H9 (cell line): ENCODE measurements around the gene TLX1. TPM values are rescaled to one million over a fixed set of nuclear protein-coding genes. Genes with fewer than 3 reads are reported as not detected.

Experiments used
- DNase-seq: peaks from one replicate; pipeline ENCODE4 v3.0.0-alpha.2; 2017
- H2AFZ ChIP-seq: one replicate; pipeline ENCODE4 v1.6.1; 2013; ENCODE audit warnings: mild to moderate bottlenecking, low read length, control low read depth, moderate library complexity
- H2AK5ac ChIP-seq: 2 replicates; pipeline ENCODE4 v1.6.1; 2013; ENCODE audit warnings: low read length, control low read depth, mixed read lengths; ENCODE audit not compliant: insufficient read length
- H2BK120ac ChIP-seq: one replicate; pipeline ENCODE4 v1.6.1; 2013; ENCODE audit warnings: low read depth, mild to moderate bottlenecking, low read length, control low read depth, inconsistent platforms; ENCODE audit not compliant: poor library complexity, severe bottlenecking
- H2BK12ac ChIP-seq: 2 replicates; pipeline ENCODE4 v1.6.1; 2013; ENCODE audit warnings: low read length, control low read depth, mixed read lengths, low read depth; ENCODE audit not compliant: insufficient read length
- H2BK15ac ChIP-seq: 2 replicates; pipeline ENCODE4 v1.6.1; 2013; ENCODE audit warnings: low read depth, low read length, control low read depth
- H2BK20ac ChIP-seq: one replicate; pipeline ENCODE4 v1.6.1; 2013; ENCODE audit warnings: low read depth, mild to moderate bottlenecking, low read length, control low read depth, inconsistent platforms; ENCODE audit not compliant: poor library complexity, severe bottlenecking
- H2BK5ac ChIP-seq: 2 replicates; pipeline ENCODE4 v1.6.1; 2013; ENCODE audit warnings: low read length, control low read depth, mixed read lengths; ENCODE audit not compliant: insufficient read length
- H3K14ac ChIP-seq: 2 replicates; pipeline ENCODE4 v1.6.1; 2013; ENCODE audit warnings: low read length, control low read depth; ENCODE audit not compliant: insufficient read depth
- H3K18ac ChIP-seq: 2 replicates; pipeline ENCODE4 v1.6.1; 2013; ENCODE audit warnings: low read depth, mild to moderate bottlenecking, mixed read lengths, low read length, control low read depth; ENCODE audit not compliant: insufficient read length
- H3K23ac ChIP-seq: 2 replicates; pipeline ENCODE4 v1.6.1; 2013; ENCODE audit warnings: low read length, control low read depth, mixed read lengths, low read depth; ENCODE audit not compliant: insufficient read length
- H3K23me2 ChIP-seq: 2 replicates; pipeline ENCODE4 v1.6.1; 2013; ENCODE audit warnings: low read depth, mild to moderate bottlenecking, mixed read lengths, low read length, control low read depth; ENCODE audit not compliant: insufficient read length, poor library complexity, severe bottlenecking
- H3K27ac ChIP-seq: 2 replicates; pipeline ENCODE4 v1.5.1; 2013; ENCODE audit warnings: low read length, control low read depth, mixed read lengths, low read depth; ENCODE audit not compliant: insufficient read length
- H3K27me3 ChIP-seq: 2 replicates; pipeline ENCODE4 v1.6.1; 2013; ENCODE audit warnings: low read length, control low read depth, inconsistent platforms; ENCODE audit not compliant: insufficient read depth
- H3K4ac ChIP-seq: 2 replicates; pipeline ENCODE4 v1.6.1; 2013; ENCODE audit warnings: low read depth, mild to moderate bottlenecking, control low read depth, inconsistent platforms, low read length, moderate library complexity
- H3K4me1 ChIP-seq: 2 replicates; pipeline ENCODE4 v1.6.1; 2013; ENCODE audit warnings: low read length, control low read depth, inconsistent platforms; ENCODE audit not compliant: insufficient read depth
- H3K4me2 ChIP-seq: 2 replicates; pipeline ENCODE4 v1.6.1; 2013; ENCODE audit warnings: low read length, control low read depth, mixed read lengths; ENCODE audit not compliant: insufficient read length, insufficient read depth
- H3K56ac ChIP-seq: 2 replicates; pipeline ENCODE4 v1.6.1; 2013; ENCODE audit warnings: low read depth, mild to moderate bottlenecking, mixed read lengths, low read length, control low read depth; ENCODE audit not compliant: insufficient read length
- H3K79me1 ChIP-seq: 2 replicates; pipeline ENCODE4 v1.6.1; 2013; ENCODE audit warnings: low read depth, mild to moderate bottlenecking, moderate library complexity, low read length, control low read depth, inconsistent platforms; ENCODE audit not compliant: insufficient read depth, poor library complexity, severe bottlenecking
- H3K79me2 ChIP-seq: 2 replicates; pipeline ENCODE4 v1.6.1; 2013; ENCODE audit warnings: low read length, control low read depth, inconsistent platforms; ENCODE audit not compliant: insufficient read depth
- H3K9ac ChIP-seq: 2 replicates; pipeline ENCODE4 v1.6.1; 2013; ENCODE audit warnings: low read length, control low read depth, mixed read lengths; ENCODE audit not compliant: insufficient read length; ENCODE audit errors: extremely low read depth
- H3K9me3 ChIP-seq: one replicate; pipeline ENCODE4 v1.6.1; 2013; ENCODE audit warnings: low read depth, low read length, inconsistent platforms; ENCODE audit not compliant: control insufficient read depth
- H3T11ph ChIP-seq: one replicate; pipeline ENCODE4 v1.6.1; 2013; ENCODE audit warnings: mild to moderate bottlenecking, low read length, control low read depth, inconsistent platforms
- H4K20me1 ChIP-seq: one replicate; pipeline ENCODE4 v1.6.1; 2013; ENCODE audit not compliant: control insufficient read depth, insufficient read length, insufficient read depth
- H4K5ac ChIP-seq: 2 replicates; pipeline ENCODE4 v1.6.1; 2013; ENCODE audit warnings: low read depth, mild to moderate bottlenecking, mixed read lengths, low read length, control low read depth; ENCODE audit not compliant: insufficient read length
- H4K8ac ChIP-seq: replicated peaks from 2 replicates; pipeline ENCODE4 v1.6.1; 2013; ENCODE audit warnings: low read length, control low read depth, mixed read lengths, low read depth; ENCODE audit not compliant: insufficient read length
- H4K91ac ChIP-seq: 2 replicates; pipeline ENCODE4 v1.6.1; 2013; ENCODE audit warnings: low read depth, mild to moderate bottlenecking, moderate library complexity, mixed read lengths, low read length, control low read depth; ENCODE audit not compliant: insufficient read length
- H3K27ac Mint-ChIP-seq, 3 experiments: 2 replicates in 2 of 3; 3 replicates in 1 of 3; pipeline ENCODE4 v1.8.0; 2020 to 2021; ENCODE audit warnings: mixed read lengths in 3 of 3, mild to moderate bottlenecking in 1 of 3, moderate library complexity in 1 of 3
- H3K27me3 Mint-ChIP-seq: 2 replicates; pipeline ENCODE4 v1.8.0; 2021; ENCODE audit warnings: low read depth, mild to moderate bottlenecking, moderate library complexity, mixed read lengths
- H3K36me3 Mint-ChIP-seq, 3 experiments: 2 replicates in 2 of 3; 3 replicates in 1 of 3; pipeline ENCODE4 v1.8.0; 2020 to 2021; ENCODE audit warnings: low read depth in 3 of 3, mixed read lengths in 3 of 3; ENCODE audit not compliant: insufficient read depth in 1 of 3
- H3K4me1 Mint-ChIP-seq, 2 experiments: 2 replicates each; pipeline ENCODE4 v1.8.0; 2020; ENCODE audit warnings: mixed read lengths in 2 of 2
- H3K4me3 Mint-ChIP-seq, 2 experiments: 2 replicates in 1 of 2; 3 replicates in 1 of 2; pipeline ENCODE4 v1.8.0; 2020 to 2021; ENCODE audit warnings: mild to moderate bottlenecking in 2 of 2, mixed read lengths in 2 of 2, moderate library complexity in 1 of 2
- H3K9me3 Mint-ChIP-seq, 2 experiments: 2 replicates in 1 of 2; 3 replicates in 1 of 2; pipeline ENCODE4 v1.8.0; 2020; ENCODE audit warnings: mild to moderate bottlenecking in 2 of 2, mixed read lengths in 2 of 2, moderate library complexity in 1 of 2
- CTCF ChIP-seq: fragments of 200-600 bp; sonication (generic); conservative IDR thresholded peaks from 3 replicates; pipeline ENCODE4 v1.8.0; 2021; ENCODE audit warnings: antibody characterized with exemption, mild to moderate bottlenecking
- WGBS: extraction: QIAGEN DNeasy Blood & Tissue Kit; methylation state at CpG from one replicate; pipeline ENCODE4 v1.1.7; 2013; ENCODE audit warnings: missing lambda C conversion rate, low lambda C conversion rate, mixed read lengths; ENCODE audit not compliant: insufficient read length; ENCODE audit errors: extremely low coverage; 5-methylcytosine and 5-hydroxymethylcytosine counted together
- total RNA-seq: library from RNA; stranded (reverse); gene quantifications from 2 replicates; pipeline ENCODE4 v1.2.1, GENCODE V29; 2021

TLX1 gene
- total RNA-seq, 1 experiment from 2014 or later, result not detected

- Histone ChIP-seq H2BK15ac (no peak overlapping the region), H2BK12ac (no peak overlapping the region), H3K23ac (no peak overlapping the region), H3K27ac (no peak overlapping the region), H2AFZ (no peak overlapping the region), H3K56ac (no peak overlapping the region), H3K27me3 (peaks cover 46% of the 10 kb centered on the region), H3K23me2 (no peaks in the 10 kb centered on the region), H4K20me1 (no peaks in the 10 kb centered on the region), H2BK5ac (no peak overlapping the region), H4K8ac (no peak overlapping the region), H3K79me2 (no peaks in the 10 kb centered on the region), H4K5ac (no peak overlapping the region), H3K4me1 (no peaks in the 10 kb centered on the region), H3K4ac (no peak overlapping the region), H3K9me3 (no peaks in the 10 kb centered on the region), H3K79me1 (no peaks in the 10 kb centered on the region), H3K14ac (no peak overlapping the region), H3K9ac (no peak overlapping the region), H2AK5ac (no peak overlapping the region), H3K18ac (no peak overlapping the region), H2BK20ac (no peak overlapping the region), H2BK120ac (no peak overlapping the region), H4K91ac (no peak overlapping the region), H3T11ph (no peak overlapping the region), H3K4me2 (no peak overlapping the region)
- H3K36me3 Mint-ChIP-seq, result no peaks in the 10 kb centered on the region
- no peak overlapping the region for H3K4me3 Mint-ChIP-seq
- no peak for TF ChIP-seq CTCF
- DNase-seq, result no peak
- no CpG with 5 or more reads among the region's 1 CpG for WGBS
- H3K4me1 Mint-ChIP-seq, result peaks cover 8 to 20% of the 10 kb centered on the region in 2 experiments
- H3K9me3 Mint-ChIP-seq, result peaks cover 0 to 1% of the 10 kb centered on the region in 2 experiments; a peak in 1 of 5 replicates
- peaks cover 96% of the 10 kb centered on the region for H3K27me3 Mint-ChIP-seq
- H3K27ac Mint-ChIP-seq, result no peak overlapping the region
Measured at GRCh38 chr10:101118031-101118430, 13.1 kb upstream of the TLX1 start.
